HG03135 (cell line): Measurements from ENCODE around the gene PAPSS2.

Source experiments
- ATAC-seq: cut with Tn5 transposase; IDR thresholded peaks from one replicate; pipeline ENCODE4 v1.9.1; 2021; ENCODE audit warnings: mild to moderate bottlenecking, moderate library complexity; ENCODE audit not compliant: unreplicated experiment

PAPSS2 gene

DNA sequence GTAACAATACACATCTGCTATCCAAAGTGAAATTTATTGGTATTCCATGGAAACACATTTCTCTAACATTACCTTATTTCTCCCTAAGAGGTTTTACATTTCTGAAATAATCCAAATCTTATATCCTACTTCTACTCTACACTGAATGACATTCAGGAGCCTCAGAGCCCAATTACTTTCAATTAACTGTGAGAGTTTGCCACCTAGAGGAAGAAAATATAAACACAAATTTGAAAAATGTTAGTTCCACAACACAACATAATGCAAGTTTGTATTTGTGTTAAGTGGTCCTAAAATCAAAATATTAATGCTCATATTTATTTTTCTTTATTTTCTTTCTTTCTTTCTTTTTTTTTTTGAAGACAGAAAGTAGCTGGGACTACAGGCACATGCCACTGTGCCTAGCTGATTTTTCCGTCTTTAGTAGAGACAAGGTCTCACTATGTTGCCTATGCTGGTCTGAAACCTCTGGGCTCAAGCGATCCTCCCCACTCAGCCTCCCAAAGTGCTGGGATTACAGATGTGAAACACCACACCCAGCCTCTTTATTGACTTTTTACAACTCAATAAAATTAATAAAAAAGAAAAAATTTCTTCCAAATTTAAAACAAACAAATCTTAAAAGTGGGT, 112.3 kb downstream of the PAPSS2 start:
- ATAC-seq: no peak

DNA sequence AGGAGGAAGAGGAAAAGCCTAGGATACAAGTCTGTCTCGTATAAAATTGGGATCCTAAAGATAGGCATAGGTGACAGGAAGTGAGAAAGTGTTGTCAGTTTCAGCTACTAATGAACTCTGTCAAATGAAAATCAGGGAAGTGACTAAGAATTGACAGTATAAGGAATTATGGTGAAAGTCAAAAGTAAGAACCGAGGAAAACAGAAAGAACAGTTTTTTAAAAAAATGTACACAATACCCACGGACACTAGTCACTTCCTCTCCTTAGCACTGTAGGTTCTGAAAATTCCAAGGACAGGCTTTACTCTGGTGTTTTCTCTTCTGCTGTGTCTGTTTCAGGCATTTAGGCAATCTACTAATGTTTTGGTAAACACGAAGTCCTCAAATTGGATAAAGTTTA, 116.1 kb downstream of the PAPSS2 start:
- ATAC-seq: no peak

DNA sequence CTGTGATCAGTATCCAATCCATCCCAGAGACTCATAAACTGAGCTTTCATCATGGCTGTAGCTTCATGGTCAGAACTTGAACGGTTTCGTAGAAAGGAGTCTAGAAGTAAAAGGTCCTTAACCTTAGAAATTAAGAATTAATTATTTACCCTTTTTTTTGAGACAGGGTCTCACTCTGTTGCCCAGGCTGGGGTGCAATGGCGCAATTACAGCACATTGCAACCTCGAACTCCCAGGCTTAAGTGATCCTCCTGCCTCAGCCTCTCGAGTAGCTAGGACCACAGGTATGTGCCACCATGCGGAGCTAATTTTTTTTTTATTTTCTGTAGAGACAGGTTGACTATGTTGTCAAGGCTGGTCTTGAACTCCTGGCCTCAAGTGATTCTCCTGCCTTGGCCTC, 116.7 kb downstream of the PAPSS2 start:
- no peak for ATAC-seq

DNA sequence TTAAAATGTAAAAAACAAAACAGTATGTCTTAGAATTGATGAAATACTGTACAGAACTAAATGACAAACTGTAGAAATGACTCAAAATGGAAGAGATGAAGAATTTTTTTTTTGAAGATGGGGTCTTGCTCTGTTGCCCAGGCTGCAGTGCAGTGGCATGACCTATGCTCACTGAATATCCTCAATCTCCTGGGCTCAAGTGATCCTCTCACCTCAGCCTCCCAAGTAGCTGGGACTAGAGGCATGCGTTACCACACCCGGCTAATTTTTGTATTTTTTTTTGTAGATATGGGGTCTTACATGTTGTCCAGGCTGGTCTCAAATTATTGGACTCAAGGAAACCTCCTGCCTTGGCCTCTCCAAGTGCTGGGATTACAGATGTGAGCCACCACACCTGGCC, 121.9 kb downstream of the PAPSS2 start:
- no peak for ATAC-seq

DNA sequence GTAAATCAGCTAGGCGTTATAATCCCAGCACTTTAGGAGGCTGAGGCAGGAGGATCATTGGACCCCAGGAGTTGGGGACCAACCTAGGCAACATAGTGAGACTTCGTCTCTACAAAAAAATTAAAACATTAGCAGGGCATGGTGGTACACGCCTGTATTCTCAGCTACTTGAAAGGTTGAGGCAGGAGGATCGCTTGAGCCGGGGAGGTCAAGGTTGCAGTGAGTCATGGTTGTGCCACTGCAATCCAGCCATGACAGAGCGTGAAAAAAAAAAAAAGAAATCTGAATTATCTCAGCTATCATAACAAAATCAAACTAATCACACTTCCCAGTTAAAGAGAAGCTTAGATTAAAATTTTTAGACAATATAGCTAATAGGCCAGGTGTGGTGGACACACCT, 123.0 kb downstream of the PAPSS2 start:
- no peak for ATAC-seq

DNA sequence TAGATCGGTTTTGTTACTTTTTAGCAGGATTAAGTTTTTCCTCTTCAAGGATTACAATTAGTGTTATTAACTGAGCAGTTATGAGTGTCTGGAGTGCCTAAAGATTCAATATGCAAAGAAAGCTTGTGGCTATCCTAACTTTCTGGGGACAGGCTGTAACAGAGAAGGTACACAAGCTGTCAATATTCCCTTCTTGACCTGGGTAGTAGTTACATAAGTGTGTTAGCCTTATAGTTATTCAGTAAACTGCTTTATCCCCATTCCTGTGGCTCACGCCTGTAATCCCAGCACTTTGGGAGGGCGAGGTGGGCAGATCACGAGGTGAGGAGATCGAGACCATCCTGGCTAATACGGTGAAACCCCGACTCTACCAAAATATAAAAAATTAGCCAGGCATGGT, 126.7 kb downstream of the PAPSS2 start:
- ATAC-seq: no peak

DNA sequence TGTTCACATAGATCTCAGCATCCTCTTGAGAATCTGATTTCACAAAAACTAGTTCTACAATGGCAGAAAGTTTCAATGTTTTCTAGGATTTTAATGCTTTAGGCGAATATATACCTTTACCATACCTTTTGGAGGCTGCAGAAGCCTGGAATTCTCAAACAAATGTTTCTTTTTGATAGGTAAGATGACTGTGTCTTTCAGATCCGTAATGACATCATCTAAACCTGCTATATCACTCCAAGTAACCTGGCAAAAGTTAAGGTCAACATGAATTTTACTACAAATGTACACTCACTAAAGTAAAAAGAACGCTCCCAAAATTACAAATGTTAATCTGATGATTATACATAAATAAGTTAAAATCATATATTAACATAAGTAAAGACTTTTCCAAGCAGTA, 130.5 kb downstream of the PAPSS2 start:
- ATAC-seq: no peak

DNA sequence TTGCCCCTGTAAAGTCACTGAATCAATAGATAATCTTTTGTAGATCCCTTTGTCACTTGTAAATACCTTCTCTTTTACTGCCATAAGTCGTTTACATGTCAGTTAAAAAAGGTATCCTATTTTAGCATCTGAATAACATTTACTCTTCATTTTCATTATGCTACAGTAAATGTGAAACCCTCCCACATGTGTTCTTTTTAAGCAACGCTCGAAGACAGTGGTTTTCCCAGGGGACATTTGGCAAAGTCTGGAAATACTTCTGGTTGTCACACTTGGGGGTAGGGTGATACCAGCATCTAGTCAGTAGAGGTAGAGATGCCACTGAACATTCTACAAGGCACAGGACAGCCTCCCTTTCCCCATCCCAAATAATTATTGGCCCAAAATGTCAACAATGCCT, 134.6 kb downstream of the PAPSS2 start:
- no peak for ATAC-seq
